IPS-NIHi7 (cell line): Measurements from ENCODE around the gene PLEKHG5.
A peak's percentile ranks its signal among the peaks of the same experiment; 100 is the strongest.
"Not testable (repeated sequence)": the region's sequence is repeated elsewhere in the genome, so short reads cannot be mapped to it uniquely, and the experiment has no call there.

ENCODE experiments used
- DNase-seq: peaks from one replicate; pipeline ENCODE4 v3.0.0; 2012; ENCODE audit warnings: mixed read lengths; ENCODE audit errors: extremely low spot score

PLEKHG5 gene

DNA sequence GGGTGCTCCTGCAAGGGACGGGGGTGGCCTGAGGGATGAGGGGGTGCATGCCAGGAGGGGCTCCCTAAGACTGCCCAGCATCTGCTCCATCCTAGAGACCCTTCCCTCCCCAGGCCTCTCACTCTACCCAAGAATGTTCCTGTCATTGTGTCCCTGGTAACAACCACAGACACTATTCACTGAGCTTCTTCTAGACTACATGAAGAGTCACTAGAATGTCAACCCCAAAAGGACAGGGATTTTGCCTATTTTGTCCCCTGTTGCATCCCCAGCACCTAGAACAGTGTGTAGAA, 28.4 kb downstream of the PLEKHG5 start:
- no peak for DNase-seq

DNA sequence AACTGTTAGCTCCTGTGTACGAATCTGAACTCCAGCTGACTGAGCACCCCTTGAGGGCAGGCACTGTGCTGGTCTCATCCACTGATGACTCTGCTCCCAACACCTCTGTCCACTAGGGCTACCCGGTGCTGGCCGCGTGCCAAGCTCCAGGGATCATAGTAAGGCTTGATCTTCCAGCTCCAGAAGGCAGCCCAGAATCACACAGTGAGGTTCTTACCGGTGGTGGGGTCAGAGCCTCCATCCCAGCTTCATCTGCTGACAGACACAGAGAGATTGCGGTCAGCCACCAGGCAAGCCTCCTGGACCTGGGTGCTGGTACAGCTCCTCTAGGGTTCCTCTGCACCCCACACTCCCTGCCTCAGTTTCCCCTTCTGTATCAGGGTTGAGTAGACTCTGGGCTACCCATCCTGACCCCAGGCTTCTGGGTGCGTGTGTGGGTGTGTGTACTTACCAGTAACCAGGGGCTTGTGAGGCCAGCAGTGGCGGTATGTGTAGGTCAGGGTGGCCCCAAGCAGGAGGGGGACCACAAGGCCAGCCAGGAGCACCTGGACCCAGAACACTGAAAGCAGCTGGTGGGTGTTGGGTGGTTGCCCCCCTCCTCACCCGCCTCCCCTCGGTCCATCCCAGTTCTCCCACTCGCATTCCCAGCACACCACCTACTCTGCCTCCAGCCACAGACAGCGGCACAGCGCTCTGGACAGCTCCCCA, 28.9 kb downstream of the PLEKHG5 start:
- DNase-seq, result no peak

DNA sequence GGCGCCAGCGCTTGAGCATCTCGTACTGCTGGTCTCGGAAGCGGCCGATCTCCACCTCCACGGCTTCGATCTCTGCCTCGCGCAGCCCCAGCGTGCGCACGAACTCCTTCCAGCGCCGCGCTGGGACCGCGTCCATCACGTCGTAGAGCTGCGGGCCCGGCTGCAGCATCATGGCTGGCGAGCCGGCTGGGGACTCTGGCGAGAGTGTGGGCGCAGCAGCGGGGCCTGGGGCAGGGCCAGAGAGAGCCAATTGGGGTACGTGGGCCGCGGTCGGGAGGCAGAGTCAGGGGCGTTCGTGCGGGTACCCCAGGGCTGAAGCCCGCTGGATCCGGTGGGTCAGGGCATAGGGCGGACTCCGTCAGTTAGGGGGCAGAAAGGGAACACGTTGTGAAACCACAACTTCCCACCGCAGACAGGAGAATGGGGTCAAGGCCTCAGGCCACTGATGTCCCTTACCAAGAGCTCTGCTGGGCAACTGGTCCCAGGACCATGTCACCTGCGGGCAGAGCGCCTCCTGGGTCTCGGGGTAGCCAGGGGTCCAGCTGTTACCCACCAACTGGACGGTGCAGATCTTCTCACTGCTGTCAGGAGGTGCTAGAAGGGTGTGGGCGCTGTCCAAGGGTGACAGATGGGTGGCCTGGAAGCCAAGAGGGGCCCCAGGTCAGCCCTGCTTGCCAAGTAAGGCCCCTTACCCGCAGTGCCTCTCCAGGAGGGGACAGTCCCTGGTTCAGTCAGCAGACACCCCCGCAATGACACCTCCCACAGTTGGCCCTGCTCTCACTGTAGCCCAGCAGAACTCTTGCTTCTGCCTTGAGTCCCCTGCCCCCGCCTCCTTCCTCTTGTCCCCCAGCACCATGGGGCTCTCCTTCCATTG, 29.7 kb downstream of the PLEKHG5 start:
- no peak for DNase-seq

DNA sequence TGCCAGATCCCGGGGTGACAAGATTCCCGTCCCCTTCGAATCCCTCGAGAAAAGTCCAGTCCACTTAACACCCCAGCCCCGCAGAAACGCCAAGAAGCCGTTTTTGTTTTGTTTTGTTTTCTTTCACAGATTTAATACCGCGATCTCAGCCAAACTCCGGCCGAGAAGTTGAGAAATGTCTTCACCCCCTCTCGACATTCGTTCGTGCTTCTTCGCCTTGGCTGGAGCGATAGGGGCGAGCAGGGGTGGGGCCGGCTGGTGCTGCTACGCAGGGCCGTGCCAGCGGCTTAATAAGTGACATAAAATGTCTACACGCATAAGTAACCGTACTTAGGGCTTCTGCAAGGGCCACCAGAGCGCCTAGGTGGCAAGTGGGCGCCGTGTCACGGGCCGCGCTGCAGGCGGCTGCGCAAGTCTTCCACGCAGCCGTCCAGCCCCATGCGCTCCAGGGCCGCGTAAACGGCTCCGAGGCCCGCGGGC, 30.4 kb downstream of the PLEKHG5 start:
- DNase-seq, result no peak

DNA sequence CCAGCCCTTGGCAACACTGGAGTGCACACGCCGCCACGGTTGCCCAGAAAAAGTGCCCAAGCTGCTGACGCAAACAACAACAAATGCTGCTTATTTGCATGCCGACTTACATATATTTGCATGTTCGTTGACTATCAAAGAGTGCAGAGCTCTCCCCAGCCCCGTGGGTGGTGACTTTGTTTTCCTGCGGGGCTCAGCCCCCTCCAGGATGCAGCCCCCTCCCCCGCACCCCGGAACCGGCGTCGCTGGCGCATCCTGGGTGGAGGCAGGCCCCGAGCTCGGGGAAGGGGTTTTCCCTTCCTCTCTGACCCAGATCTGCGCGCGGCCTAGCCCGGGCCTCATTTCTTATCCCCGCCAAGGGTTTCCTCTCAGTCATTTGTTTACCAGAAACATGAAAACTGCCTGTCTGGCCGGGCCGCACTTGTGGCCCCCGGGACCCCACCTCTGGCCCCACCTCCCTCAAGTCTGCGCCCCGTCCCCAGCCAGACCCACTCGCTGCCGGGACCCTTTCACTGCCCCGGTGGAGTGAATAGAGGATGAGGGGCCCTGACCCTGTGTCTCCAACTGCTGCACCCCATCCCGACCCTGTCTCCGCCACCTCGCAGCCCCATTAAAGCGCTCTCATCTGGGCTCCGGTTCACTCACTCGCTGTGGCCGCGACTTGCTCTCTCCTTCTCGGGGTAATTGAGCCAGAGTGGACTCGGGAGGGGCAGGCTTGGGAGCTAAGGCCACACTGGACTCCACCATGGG, 31.0 kb downstream of the PLEKHG5 start:
- DNase-seq, result no peak

DNA sequence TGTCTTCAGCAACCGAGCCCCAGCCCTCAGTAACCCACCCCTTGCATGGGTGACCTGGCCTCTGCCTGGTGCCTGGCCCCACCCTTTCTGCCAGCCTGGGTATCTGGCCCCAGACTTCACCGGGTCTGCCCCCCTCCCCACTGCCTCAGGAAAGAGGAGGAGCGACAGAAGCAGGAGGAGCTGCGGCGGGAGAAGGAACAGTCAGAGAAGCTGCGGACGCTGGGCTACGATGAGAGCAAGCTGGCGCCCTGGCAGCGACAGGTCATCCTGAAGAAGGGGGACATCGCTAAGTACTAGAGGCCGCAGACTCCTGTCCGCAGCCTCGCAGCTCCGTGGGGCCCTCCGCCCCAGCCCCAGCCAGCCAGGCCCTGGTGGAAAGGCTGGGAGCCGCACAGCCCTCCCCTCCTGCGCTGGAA, 31.6 kb downstream of the PLEKHG5 start:
- peak; percentile 43 for DNase-seq

DNA sequence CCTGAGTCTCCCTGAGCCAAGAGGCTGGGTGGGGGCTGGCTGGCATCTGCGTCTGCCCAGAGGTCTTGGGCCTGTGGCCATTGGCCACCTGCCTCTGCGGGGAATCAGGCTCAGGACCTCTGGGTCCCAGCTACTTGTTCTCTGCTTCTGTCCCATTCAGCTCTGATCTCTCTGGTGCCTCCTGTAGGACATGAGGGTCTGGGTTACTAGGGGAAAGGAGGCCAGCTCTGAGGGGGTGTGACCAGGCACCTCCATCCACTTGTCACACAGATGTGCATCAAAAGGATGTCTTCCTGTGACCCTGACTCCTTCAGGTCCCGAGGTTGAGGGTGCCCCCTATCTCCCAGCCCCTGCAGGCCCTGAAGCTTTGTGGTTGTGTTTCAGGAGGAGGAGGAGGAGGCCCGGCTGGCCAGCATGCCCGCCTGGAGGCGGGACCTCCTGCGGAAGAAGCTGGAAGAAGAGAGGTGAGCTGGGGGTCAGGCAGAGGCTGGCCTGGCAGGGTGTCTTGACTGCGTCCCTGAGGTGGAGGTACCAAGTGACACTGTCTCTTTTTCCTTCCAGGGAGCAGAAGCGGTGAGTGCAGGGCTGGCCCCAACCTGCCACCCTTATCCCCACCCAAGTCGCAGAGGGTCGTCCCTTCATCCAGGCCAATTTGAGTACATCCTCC, 34.5 kb downstream of the PLEKHG5 start:
- no peak for DNase-seq

DNA sequence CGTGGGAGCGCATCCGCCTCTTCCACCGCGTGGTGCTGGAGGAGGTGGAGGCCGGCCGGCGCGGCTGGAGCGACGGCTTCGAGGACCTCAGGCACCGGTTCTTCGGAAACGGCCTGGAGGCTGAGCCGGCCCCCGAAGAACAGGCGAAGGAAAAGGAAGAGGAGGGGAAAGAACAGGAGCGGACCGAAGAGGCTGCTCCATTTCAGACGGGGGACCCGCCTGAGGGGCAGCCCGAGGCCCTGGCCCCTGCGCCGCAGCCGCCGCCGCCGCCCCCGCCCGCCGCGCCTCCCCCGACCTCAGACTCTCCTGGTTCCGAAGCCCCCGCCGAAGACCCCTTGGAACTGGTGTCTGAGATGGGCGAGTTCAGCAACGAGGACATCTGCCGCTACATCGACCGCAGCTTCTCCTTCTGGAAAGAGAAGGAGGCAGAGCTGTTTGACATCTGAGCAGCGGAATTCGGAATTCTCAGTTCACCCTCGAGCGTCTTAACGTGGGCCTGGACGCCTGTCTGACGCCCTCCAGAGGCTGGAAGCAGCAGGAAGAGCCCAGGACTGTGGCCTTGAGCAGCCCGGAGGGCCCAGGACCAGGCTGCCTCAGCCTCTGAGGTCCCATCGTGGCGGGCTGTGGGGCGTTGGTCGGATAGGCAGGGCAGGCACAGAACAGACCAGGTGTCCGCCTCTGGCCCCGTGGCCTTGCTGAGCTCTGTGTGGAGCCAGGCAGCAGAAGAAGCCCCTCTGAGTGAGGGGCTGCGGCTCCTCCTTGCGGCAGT, 35.5 kb downstream of the PLEKHG5 start:
- not testable (repeated sequence) for DNase-seq

DNA sequence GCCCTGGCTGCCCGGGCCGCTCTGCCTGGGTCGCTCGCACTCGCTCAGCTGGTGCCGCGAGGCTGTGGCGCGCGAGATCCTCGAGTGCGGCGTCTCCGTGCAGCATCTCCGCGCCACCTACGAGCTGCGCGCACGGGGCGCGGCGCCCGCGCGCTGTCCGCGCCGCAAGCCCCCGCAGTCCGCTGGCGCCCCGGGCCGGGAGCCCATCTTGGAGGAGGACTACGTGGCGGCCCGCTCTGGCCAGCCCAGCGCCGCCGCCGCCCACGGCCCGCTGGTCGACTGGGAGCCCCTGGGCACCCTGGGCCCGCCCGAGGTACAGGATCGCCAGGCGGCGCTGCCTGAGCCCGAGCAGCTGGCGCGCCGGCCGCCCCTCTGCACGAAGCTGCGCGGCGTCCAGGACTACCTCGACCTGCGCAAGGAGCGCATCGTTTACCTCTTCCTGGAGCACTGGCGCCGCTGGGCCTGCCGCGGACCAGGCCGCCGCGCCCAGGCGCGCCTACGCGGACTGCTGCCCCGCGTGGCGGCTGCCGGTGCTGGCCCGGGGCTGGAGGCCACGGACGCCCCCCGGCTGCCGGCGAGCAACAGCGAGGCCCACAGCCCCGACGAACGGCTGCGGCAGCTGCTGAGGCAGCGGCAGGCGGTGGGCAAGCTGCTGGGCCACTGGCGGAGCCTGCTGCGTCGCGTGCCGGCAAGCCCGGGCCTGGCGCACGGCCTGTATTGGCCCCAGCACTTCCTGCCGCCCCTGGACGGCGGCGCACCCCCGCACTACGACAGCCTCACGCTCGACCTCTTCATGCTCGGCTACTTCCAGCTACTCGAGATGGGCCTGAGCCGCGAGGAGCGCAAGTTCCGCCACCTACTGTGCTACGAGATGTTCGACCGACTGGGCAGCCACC, 36.4 kb downstream of the PLEKHG5 start:
- DNase-seq, result peak; percentile 44

DNA sequence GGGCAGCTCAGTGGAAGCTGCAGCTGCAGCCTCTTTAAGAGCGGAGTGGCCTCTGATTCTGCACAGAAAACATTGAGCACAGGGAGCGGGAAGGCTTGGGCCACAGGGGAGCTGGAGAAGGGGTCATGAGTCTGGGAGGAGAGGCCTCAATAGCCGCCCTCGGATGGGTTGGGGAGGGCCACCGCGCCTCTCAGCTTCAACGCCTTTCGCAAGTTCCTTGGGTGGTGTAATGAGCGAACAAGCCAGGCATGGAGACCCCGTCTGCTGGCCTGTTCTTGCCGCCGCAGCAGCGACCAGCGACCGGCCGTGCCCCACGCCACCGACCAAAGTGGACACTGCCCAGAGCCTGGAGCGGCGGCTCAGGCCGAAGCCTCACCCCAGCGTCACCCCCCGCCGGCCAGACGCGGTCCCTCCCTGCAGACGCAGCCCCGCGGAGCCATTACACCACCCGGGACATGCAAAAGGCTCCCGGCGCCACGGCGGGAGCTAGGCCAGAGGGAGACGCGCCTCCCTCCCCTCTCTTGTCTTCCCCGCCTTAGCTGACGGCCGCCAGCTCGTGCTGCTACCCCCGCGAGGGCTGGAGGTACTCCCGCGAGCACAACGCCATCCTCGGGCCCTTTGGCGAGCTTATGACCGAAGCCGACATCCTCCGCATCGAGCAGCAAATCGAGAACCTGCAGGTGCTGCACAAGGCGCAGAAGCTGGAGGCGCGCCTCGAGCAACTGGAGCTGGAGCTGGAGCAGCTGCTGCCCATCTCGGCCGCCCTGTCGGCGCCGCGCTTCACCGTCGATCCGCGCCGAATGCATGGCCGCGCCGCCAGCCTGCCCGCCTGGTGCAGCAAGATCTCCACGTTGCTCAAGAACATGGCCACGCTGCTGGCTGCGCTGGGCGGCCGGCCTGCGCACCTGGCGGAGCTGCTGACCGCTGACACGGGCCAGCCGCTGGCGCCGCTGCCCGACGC, 37.3 kb downstream of the PLEKHG5 start:
- DNase-seq, result not testable (repeated sequence)

DNA sequence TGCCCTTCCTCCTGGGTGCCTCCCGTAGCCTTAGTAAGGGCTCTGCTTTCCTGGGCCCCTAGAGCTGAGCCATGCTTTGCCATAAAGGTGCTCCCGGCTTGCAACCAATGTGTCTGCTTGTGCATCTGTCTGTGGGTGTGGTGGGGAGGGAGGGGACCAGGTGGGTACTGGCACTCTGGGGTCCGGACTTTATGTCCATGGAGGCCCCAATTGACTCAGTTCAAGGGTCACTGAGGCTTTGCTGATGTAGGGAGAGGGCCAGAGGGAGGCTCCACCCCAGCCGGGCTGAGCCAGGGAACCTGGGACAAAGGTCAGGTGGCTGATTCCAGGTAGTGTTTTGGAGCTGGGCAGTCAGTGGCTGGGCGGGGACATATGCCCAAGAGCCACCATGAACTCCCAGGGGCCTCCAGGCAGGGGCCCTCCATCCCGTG, 40.5 kb downstream of the PLEKHG5 start:
- no peak for DNase-seq

DNA sequence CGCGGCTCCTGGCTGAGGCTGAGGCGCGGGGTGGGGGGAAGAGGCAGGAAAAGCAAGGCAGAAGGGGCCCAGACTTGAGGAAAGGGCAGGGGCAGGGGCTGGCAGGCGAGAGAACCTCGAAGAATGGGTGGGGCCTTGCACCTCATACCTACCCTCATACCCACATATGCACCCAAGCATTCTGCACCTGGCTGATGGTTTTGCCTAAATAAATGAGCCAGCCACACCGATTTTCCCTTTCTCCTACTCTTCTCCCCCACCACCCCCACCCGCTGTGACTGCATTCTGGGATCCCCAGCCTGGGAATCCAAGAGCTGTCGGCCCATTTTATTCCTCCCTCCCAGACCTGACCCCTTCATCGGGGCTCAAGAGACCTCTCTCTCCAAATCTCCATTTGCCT, 41.0 kb downstream of the PLEKHG5 start:
- DNase-seq, result not testable (repeated sequence)

DNA sequence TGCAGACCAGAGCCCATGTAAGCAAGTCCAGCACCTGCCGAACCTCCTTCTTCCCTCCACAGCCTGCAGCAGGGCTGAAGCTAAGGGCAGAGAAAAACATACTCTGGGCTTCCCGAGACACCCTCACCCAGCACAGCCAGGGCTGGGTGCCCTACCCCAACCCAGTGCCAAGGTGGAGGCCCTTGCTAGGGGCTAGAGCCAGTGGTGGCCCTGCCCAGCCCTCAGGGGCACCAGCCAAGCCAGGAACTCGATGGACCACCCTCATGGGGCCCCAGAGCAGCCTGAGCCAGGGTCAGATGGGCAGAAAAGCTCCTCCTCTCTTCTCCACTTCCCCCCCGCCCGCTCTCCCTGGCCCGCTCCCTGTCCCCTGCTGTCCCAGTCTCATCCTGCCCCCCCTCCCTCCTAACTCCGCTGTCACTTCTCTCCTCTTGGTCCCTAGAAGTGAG, 41.4 kb downstream of the PLEKHG5 start:
- no peak for DNase-seq

DNA sequence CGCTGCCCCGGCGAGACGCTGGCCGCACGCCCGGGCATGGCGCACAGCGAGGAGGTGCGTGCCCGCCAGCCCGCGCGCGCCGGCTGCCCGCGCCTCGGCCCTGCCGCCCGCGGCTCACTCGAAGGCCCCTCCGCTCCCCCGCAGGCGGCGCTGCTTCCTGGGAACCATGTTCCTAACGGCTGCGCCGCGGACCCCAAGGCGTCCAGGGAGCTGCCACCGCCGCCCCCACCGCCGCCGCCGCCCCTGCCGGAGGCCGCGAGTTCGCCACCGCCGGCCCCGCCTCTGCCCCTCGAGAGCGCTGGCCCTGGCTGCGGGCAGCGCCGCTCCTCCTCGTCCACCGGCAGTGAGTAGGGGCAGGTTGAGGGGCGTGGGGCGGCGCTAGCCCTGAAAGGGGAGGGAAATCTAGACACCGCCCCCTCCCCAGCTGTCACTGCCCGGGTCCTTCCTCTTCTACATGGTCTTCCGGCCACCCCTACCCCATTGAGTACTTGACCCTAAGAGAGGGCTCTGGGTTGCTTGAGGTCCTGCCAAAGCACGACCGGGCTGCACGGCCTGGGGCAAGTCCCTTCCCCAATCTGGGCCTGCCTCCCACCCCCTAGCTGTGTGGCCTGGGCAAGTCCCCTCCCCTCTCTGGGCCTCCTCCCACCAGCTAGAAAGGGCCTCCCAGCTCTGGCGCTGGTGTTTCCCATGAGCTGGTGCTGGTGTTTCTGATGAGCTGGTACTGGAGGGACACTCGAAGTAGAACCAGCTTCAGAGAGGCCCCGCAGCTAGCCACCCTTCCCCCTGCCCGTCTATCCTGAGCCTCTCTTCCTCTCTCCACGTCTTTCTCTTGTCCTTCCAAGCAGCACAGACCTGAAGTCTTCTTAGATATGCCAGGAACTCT, 42.5 kb downstream of the PLEKHG5 start:
- DNase-seq, result no peak

DNA sequence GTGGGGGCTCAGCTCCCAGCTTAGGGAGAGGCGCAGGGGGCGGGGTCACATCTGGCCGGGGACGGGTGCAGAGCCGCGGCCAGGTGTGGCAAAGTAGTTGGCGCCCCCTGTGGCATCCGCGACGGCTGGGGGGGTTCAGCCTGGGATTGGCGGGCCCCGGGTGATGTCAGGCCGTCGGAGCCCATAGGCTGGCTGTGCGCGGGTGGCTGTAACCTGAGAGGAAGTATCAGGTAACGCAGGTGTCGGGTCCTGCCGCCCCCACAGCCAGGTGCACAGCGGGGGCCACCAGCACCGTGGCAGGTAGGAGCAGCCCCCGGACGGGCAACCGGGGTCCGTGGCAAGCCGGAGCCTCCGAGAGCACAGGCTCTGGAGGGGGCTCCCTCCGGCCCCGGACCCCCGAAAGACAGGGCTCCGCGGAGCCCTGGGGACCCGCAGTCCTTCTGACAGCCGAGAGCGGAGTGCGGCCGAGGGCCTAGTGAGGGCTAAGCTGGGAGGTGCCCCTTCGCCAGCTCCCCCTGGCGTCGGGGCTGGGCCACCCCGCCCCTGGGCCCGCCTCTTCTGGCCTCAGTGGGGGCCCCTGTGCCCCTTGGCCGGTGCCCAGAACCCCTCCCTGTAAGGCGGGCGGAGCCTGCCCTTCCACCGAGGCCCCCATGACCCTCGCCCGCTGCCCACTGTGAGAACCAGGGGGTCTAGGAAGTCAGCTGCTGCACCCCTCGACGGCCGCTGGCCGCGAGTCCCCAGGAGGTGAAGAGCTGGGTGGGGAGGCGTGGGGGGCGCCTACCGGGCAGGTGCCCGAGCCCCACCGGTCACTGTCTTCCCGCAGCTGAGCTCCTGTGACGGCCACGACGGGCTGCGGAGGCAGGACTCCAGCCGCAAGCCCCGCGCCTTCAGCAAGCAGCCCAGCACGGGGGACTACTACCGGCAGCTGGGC, 43.4 kb downstream of the PLEKHG5 start:
- peak; percentile 83 for DNase-seq

DNA sequence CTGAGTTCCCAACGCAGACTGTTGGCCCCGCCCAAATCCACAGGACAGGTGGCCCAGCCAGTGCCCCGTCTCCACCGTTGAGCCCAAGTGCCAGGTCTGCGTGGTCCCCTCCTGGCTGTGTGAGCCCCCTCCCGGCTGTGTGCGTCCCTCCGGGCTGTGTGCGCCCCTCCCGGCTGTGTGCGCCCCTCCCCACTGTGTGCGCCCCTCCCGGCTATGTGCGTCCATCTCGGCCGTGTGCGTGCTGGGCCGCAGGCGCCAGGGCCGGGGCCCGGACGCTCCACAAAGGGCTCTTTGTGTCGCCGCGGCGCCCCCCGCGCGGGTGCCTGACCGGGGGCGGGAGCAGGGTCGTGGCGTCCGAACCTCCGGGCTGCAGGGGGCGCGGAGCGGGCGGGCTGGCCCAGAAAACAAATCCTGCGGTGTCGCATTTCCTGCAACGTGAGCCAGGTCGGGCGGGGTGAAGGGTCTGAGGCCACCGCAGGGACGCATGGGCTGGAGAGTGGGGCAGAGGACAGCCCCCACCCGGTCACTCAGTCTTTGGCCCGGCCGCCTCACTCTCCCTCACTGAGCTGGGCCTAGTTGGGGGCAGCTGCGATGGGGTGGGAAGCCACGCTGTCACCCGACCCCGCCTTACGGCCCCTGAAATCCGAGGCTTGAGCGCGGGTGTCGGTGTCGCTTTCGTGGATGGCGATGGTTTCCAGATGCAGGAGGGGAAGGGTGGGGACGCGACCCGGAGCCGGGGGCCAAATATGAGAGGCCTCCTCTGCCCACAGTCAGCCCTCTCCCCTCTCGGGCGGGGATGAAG, 44.2 kb downstream of the PLEKHG5 start:
- DNase-seq, result peak; percentile 52
